Activated B cell treated with CpG ODN at 0.5 μM for 24 hours (primary cell): ENCODE results near the gene LAMA3. TPM values are rescaled to one million over a fixed set of nuclear protein-coding genes. Genes with fewer than 3 reads are reported as not detected.

Experiments
- ATAC-seq: fragments of 200-7000 bp; cut with Tn5 transposase; one replicate; pipeline ENCODE4 v1.10.0; 2021; ENCODE audit warnings: low read depth, mild to moderate bottlenecking, moderate library complexity
- CTCF ChIA-PET: fragments of 350-600 bp; sonication (Branson Sonifier 250); formaldehyde crosslinking; loops from one replicate; lab custom pipeline; 2021; ENCODE audit warnings: antibody characterized with exemption; lab: Charles Lee
- POLR2A ChIA-PET: fragments of 350-600 bp; sonication (Branson Sonifier 250); formaldehyde crosslinking; loops from one replicate; lab custom pipeline; 2021; ENCODE audit warnings: antibody characterized with exemption; lab: Charles Lee
- DNase-seq: peaks from one replicate; pipeline ENCODE4 v3.0.0; 2022
- H3K27ac Mint-ChIP-seq: one replicate; pipeline ENCODE4 v1.8.0; 2020; ENCODE audit warnings: mixed read lengths
- H3K27me3 Mint-ChIP-seq: one replicate; pipeline ENCODE4 v1.8.0; 2021; ENCODE audit warnings: mixed read lengths
- H3K36me3 Mint-ChIP-seq: one replicate; pipeline ENCODE4 v1.8.0; 2021; ENCODE audit warnings: low read depth, mixed read lengths
- H3K4me1 Mint-ChIP-seq: one replicate; pipeline ENCODE4 v1.8.0; 2021; ENCODE audit warnings: mixed read lengths
- H3K4me3 Mint-ChIP-seq: one replicate; pipeline ENCODE4 v1.8.0; 2020; ENCODE audit warnings: mild to moderate bottlenecking, mixed read lengths
- H3K9me3 Mint-ChIP-seq: one replicate; pipeline ENCODE4 v1.8.0; 2020; ENCODE audit warnings: mixed read lengths
- CTCF ChIP-seq: fragments of 200-600 bp; IDR thresholded peaks from one replicate; pipeline ENCODE4 v1.8.0; 2022; ENCODE audit warnings: antibody characterized with exemption, mild to moderate bottlenecking
- intact Hi-C: fragments of 100-400 bp; cut with micrococcal nuclease; formaldehyde crosslinking; loops from one replicate; pipeline ENCODE4 v1.15.1; 2024
- total RNA-seq: library from RNA; stranded (reverse); gene quantifications from 2 replicates; pipeline ENCODE4 v1.2.3, GENCODE V29; 2022

Gene LAMA3
- total RNA-seq, 1 donor from 2014 or later, result not detected

- ATAC-seq, result no peak
- no peak for TF ChIP-seq CTCF
- H3K9me3 Mint-ChIP-seq, result no peaks in the 10 kb centered on the region
Measured at GRCh38 chr18:23850215-23850614, 161.0 kb downstream of the LAMA3 start.

GRCh38 chr18:23851470-23852002 lies 162.3 kb downstream of the LAMA3 start:
- H3K4me1 Mint-ChIP-seq, result peaks cover 17% of the 10 kb centered on the region
- no peak for TF ChIP-seq CTCF
- H3K9me3 Mint-ChIP-seq, result no peaks in the 10 kb centered on the region
- ChIA-PET POLR2A (no interaction called here), CTCF (interaction anchor here (1.1 kb wide), 1 partner anchor 67 kb away, joined by 5 read pairs; no protein-coding TSS in a partner anchor)
- no peak overlapping the region for H3K4me3 Mint-ChIP-seq
- ATAC-seq (no peak), DNase-seq (no peak)
- intact Hi-C loops, result loop anchor here (1.0 kb wide), 1 partner anchor 13 kb away; no protein-coding TSS in a partner anchor
- no peak overlapping the region for H3K27ac Mint-ChIP-seq
- H3K27me3 Mint-ChIP-seq, result no peaks in the 10 kb centered on the region
- H3K36me3 Mint-ChIP-seq, result no peaks in the 10 kb centered on the region

More at GRCh38 chr18:23850215-23850614, 161.0 kb downstream of the LAMA3 start:
- no peak overlapping the region for H3K4me3 Mint-ChIP-seq
- no peak overlapping the region for H3K27ac Mint-ChIP-seq
- CTCF ChIA-PET, result no interaction called here
- H3K36me3 Mint-ChIP-seq, result no peaks in the 10 kb centered on the region
- H3K4me1 Mint-ChIP-seq, result peaks cover 17% of the 10 kb centered on the region
- H3K27me3 Mint-ChIP-seq, result no peaks in the 10 kb centered on the region
- POLR2A ChIA-PET, result no interaction called here
- intact Hi-C loops, result no loop called here
- DNase-seq, result no peak

- H3K27ac Mint-ChIP-seq, result peak overlapping the region; percentile 37
- intact Hi-C loops, result loop anchor here (1.0 kb wide), 1 partner anchor 12 kb away; no protein-coding TSS in a partner anchor
- no peaks in the 10 kb centered on the region for H3K36me3 Mint-ChIP-seq
- ChIA-PET CTCF (interaction anchor here (1.1 kb wide), 1 partner anchor 66 kb away, joined by 5 read pairs; no protein-coding TSS in a partner anchor), POLR2A (no interaction called here)
- DNase-seq (no peak), ATAC-seq (peak; percentile 52)
- H3K4me1 Mint-ChIP-seq, result peaks cover 17% of the 10 kb centered on the region
- no peak for TF ChIP-seq CTCF
- H3K9me3 Mint-ChIP-seq, result no peaks in the 10 kb centered on the region
- H3K27me3 Mint-ChIP-seq, result no peaks in the 10 kb centered on the region
- H3K4me3 Mint-ChIP-seq, result no peak overlapping the region
Measured at GRCh38 chr18:23852236-23853045, 163.2 kb downstream of the LAMA3 start.

- Mint-ChIP-seq H3K27me3 (no peaks in the 10 kb centered on the region), H3K4me1 (peaks cover 17% of the 10 kb centered on the region), H3K36me3 (no peaks in the 10 kb centered on the region), H3K27ac (no peak overlapping the region), H3K9me3 (no peaks in the 10 kb centered on the region), H3K4me3 (no peak overlapping the region)
- intact Hi-C loops, result no loop called here
- CTCF ChIA-PET, result no interaction called here
- DNase-seq (no peak), ATAC-seq (no peak)
- POLR2A ChIA-PET, result no interaction called here
- no peak for TF ChIP-seq CTCF
Measured at GRCh38 chr18:23853448-23854195, 164.4 kb downstream of the LAMA3 start.

GRCh38 chr18:23855721-23856120 lies 166.5 kb downstream of the LAMA3 start:
- intact Hi-C loops, result no loop called here
- H3K4me1 Mint-ChIP-seq, result peaks cover 29% of the 10 kb centered on the region
- DNase-seq (no peak), ATAC-seq (no peak)
- no peak overlapping the region for H3K4me3 Mint-ChIP-seq
- H3K36me3 Mint-ChIP-seq, result no peaks in the 10 kb centered on the region
- H3K9me3 Mint-ChIP-seq, result no peaks in the 10 kb centered on the region
- no peak for TF ChIP-seq CTCF
- ChIA-PET POLR2A (interaction anchor here (0.9 kb wide), 1 partner anchor 11 kb away, joined by 3 read pairs; no protein-coding TSS in a partner anchor), CTCF (no interaction called here)
- H3K27me3 Mint-ChIP-seq, result no peaks in the 10 kb centered on the region
- no peak overlapping the region for H3K27ac Mint-ChIP-seq
